Dedifferentiated amniotic fluid mesenchymal stem cell (primary cell): ENCODE measurements around the gene EIF4G1.

Experiments
- DNase-seq: peaks from one replicate; pipeline ENCODE4 v3.0.0-alpha.2; 2016; ENCODE audit errors: extremely low spot score

The EIF4G1 gene

DNA sequence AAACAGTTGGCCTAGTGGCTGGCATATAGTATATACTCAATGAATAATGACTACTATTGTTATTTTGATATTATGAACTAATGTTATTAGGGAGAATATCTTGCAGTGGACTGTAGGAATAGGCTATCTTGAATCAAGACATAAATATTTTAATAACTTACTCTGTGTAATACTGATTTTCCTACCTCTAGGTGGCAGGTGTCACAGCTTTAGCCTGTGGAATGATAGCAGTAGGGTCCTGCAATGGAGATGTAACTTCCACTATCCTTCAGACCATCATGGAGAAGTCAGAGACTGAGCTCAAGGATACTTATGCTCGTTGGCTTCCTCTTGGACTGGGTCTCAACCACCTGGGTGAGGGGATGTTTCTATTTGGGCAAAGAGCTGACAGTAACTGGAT lies 8.8 kb upstream of the EIF4G1 start:
- no peak for DNase-seq

DNA sequence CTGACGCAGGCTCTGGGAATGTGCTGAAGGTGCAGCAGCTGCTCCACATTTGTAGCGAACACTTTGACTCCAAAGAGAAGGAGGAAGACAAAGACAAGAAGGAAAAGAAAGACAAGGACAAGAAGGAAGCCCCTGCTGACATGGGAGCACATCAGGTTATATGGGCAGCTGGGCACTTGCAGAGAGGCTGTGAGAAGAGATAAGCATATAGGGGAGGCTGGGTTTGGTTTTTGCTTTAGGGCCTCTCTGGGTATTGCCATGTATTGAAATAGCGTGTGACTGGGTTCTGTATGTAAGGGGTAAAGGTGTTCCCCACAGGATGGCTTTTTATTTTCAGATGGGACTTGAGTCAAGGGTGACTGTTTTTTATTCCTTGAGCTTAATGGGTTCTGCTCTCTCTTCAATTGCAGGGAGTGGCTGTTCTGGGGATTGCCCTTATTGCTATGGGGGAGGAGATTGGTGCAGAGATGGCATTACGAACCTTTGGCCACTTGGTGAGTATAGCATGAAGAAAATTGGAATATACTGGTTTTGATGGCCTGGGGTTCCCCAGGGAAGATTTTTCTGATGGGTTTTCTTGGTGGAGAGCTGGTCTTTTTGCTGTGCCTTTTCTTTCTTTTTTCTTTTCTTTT lies 7.9 kb upstream of the EIF4G1 start:
- DNase-seq, result no peak

DNA sequence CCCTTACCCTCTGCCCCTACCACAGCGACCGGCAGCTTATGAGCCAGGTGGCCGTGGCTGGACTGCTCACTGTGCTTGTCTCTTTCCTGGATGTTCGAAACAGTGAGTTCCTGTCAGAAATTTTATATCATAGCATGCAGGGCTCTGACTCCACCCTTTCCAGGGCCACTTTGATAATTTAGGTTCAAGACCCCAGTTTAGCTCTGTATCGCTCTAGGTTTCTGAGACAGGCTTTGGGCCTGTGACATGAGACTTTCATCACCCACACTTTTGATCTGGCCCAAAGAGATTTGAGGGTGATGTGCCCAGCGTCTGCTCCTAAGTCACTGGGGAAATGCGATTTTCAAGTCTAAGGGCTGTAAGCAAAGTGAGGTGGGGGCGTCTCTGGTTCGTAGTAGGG lies 6.5 kb upstream of the EIF4G1 start:
- DNase-seq, result no peak

DNA sequence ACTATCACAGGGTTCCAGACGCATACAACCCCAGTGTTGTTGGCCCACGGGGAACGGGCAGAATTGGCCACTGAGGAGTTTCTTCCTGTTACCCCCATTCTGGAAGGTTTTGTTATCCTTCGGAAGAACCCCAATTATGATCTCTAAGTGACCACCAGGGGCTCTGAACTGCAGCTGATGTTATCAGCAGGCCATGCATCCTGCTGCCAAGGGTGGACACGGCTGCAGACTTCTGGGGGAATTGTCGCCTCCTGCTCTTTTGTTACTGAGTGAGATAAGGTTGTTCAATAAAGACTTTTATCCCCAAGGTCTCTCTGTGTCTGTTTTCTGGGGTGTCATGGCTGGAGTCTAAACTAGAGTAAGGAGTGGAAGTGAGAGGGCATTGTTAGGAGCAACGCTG lies 5.7 kb upstream of the EIF4G1 start:
- no peak for DNase-seq

DNA sequence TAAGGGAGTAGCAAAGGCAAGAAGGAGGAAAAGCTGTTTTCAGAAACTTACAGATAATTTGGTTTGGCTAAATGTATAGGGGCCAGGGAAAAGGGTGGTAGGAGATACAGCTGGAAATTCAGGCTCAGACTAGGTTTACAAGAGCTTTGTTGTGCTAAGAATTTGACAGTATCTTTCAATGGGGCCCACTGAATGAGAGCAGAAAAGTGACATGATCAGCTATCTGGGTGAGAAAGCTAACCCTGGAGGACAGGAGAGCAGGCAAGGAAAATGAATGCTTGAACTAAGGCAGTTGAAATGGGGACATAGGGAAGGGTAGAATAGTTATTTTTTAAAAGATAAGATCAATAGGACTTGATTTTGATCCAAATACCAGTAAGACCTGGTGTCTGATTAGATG lies 2.8 kb upstream of the EIF4G1 start:
- no peak for DNase-seq

DNA sequence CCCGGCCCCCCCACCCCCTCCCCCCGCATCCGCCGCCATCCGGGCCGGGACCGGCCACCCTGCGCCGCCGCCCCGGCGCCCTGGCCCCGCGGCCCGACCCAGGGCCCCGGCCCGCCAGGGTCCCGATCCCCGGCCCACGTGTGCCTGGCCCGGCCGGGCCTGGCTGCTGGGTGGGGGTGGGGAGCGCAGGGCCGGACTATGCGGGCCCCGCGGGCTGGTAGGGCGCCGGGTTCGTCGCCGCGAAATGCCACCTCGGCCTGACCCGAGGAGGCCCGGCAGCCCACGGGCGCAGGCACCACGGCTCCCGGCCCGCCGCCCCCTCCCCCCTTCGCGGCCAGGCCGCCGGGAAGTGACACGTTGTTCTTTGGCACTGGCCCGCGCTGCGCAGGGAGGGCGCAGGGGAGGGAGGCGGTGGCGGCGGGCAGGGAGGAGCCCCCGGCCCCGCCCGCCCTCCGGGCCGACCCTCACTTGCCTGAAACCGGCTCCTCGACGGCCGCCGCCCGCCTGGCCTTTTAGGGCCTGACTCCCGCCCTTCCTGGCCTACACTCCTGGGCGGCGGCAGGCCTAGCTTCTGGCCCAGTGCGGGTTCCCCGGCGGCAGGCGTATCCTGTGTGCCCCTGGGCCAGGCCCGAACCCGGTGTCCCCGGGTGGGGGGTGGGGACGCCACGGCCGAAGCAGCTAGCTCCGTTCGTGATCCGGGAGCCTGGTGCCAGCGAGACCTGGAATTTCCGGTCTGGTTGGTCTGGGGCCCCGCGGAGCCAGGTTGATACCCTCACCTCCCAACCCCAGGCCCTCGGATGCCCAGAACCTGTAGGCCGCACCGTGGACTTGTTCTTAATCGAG lies 515 bp downstream of the EIF4G1 start:
- peak; percentile 58 for DNase-seq

DNA sequence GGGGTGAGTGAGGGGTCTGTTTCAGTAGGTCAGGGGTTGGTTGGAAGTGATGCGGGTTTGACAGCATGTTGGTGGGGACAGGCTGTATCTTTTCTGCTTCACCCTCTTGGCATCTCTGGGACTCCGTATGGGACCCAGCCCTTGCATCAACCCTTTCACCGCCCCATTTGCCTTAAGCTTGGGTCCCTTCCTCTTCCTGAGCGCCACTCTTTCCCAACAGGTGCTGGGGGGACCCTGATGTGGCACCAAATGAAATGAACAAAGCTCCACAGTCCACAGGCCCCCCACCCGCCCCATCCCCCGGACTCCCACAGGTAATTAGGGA lies 1.1 kb downstream of the EIF4G1 start:
- no peak for DNase-seq

DNA sequence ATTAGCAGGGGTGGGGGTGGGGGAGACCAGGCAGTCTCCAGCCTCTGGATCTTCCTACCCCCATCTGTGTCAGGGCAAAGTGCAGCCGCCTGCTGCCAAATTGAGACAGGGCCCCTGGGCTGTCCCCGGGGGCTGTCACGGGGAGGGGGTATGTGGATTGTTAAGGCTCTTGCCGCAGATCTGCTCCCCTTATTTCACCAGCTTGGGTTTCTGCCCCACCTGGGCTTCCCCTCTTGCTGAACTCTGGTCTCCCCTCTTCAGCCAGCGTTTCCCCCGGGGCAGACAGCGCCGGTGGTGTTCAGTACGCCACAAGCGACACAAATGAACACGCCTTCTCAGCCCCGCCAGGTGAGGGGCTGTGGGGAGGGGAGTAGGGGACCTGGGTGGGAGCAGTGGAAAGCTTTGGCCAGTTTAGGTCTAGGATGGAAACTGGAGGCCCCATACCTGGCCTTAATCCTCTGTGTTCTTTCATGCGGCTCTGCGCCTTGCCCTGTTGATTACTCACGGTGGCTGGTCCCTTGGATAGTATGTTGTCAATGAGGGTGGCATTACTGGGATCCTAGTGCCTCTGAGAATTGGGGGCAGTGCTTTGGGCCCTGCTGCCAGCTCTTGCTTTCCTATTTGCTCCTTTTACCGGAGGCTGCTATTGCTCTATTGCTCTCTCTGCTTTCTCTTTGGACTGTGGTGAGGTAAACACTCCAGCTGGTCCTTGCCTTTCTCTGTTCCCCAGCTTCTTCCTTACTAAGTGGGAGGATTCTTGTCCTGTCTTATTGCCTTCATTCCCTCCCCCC lies 1.7 kb downstream of the EIF4G1 start:
- DNase-seq, result no peak

DNA sequence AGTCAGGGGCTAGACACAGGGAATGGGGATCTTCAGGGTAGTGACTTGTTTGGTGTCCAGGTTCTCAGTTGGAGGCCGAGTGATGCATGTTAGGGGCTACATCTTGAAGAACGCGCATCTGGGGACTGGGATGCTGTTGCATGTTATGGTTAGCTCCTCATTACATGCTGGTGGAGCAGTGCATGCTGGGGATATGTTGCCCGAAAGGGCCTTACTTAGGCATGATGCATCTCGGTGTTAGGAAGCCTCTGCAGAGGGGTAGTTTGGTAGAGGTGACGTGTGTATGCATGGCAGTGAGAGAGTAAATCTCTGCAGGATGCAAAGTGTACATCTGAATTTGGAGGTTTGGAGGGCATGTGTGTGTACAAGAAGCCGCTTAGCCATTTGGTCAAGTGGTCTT lies 2.4 kb downstream of the EIF4G1 start:
- DNase-seq, result no peak

DNA sequence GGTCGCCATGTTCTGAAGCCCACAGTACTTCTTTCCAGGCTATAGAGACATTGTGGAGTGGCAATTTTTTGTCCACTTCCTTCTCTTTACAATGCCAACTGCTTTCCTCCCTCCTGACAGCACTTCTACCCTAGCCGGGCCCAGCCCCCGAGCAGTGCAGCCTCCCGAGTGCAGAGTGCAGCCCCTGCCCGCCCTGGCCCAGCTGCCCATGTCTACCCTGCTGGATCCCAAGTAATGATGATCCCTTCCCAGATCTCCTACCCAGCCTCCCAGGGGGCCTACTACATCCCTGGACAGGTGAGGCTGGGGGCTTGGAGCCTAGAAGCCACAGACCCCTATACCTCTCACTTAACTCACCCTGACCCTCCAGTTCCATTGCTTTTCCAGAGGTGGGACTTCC lies 2.8 kb downstream of the EIF4G1 start:
- no peak for DNase-seq

DNA sequence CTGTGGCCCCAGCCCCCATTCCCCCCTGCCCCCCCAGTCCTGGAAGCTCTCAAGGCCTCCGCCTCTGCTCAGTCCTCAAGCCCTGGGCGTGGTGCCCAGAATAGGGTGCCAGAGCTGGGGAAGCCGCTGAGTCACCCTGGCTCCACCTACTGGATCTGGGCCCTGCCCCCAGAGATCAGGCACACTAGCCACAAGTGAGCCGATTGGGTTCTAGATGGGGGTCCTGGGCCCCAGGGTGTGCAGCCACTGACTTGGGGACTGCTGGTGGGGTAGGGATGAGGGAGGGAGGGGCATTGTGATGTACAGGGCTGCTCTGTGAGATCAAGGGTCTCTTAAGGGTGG lies 5.7 kb downstream of the EIF4G1 start:
- DNase-seq, result peak; percentile 97

DNA sequence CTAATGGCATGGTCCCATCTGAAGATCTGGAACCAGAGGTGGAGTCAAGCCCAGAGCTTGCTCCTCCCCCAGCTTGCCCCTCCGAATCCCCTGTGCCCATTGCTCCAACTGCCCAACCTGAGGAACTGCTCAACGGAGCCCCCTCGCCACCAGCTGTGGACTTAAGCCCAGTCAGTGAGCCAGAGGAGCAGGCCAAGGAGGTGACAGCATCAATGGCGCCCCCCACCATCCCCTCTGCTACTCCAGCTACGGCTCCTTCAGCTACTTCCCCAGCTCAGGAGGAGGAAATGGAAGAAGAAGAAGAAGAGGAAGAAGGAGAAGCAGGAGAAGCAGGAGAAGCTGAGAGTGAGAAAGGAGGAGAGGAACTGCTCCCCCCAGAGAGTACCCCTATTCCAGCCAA lies 7.3 kb downstream of the EIF4G1 start:
- no peak for DNase-seq

DNA sequence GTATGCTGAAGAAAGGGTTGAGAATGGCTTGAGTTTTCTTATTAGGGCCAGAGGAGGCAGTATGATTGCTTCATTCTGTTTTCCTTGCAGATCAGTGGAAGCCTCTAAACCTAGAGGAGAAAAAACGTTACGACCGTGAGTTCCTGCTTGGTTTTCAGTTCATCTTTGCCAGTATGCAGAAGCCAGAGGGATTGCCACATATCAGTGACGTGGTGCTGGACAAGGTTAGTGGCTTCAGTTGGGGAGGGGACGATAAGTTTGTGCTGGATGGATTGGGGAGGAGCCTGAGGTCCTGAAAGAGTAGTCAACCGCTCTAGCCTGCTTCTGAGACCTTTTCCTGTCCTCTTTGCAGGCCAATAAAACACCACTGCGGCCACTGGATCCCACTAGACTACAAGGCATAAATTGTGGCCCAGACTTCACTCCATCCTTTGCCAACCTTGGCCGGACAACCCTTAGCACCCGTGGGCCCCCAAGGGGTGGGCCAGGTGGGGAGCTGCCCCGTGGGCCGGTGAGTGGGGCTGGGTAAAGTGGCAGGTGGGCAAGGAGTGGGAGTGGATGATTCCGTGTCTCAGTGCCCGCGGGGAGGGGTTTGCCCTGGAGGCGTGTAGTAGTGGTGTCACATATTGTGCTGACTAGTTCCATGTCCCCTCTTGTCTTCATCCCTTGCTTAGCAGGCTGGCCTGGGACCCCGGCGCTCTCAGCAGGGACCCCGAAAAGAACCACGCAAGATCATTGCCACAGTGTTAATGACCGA lies 8.5 kb downstream of the EIF4G1 start:
- DNase-seq, result no peak

DNA sequence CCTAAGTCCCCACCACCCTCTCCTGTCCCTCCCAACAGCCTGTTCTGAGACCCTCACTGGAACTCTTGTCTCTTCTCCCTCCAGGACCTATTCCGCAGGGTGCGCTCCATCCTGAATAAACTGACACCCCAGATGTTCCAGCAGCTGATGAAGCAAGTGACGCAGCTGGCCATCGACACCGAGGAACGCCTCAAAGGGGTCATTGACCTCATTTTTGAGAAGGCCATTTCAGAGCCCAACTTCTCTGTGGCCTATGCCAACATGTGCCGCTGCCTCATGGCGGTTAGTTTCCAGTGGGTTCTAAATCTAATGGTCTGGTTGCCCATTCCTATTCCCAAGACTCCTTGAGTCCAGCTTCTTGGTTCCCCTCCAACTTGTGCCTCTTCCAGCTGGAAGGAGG lies 9.3 kb downstream of the EIF4G1 start:
- no peak for DNase-seq

DNA sequence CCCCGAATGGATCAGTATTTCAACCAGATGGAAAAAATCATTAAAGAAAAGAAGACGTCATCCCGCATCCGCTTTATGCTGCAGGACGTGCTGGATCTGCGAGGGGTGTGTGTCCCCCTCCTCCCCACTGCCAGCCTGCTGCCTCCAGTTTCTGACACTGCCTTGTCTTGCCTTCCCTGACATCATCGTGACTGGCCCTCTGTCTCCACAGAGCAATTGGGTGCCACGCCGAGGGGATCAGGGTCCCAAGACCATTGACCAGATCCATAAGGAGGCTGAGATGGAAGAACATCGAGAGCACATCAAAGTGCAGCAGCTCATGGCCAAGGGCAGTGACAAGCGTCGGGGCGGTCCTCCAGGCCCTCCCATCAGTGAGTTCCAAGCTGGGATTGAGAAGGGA lies 10.9 kb downstream of the EIF4G1 start:
- no peak for DNase-seq

DNA sequence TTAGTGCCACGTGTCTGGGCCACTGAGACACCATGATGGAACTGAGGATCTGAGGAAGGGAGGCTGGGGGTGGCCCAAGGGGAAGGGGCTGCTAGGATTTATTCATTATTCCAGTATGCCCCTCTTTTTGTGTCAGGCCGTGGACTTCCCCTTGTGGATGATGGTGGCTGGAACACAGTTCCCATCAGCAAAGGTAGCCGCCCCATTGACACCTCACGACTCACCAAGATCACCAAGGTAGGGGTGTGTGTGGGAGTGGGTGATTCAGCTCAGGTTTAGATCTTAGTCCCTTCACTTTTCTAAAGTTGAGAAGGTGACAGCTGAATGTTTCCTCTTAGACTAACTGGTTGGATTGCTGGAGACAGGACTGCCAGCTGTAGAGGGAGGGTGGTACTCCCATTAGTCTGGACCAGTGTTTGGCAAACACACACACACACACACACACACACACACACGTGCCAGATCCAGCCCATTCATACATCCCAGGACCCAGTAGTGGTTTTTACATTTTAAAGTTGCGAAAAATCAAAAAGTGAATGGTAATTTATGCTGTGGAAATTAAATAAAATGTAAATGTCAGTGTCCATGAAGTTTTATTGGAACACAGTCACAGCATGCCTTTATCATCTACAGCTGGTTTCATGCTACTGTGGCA lies 11.4 kb downstream of the EIF4G1 start:
- no peak for DNase-seq

DNA sequence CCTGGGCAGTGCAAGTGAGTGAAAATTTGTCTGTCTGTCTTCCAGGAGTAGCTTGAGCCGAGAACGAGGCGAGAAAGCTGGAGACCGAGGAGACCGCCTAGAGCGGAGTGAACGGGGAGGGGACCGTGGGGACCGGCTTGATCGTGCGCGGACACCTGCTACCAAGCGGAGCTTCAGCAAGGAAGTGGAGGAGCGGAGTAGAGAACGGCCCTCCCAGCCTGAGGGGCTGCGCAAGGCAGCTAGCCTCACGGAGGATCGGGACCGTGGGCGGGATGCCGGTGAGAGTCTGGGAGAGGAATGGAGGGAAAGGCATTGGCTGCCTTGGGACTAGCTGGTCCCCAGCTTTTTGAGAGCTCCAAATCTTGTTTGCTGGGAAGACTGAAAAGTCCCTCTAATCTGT lies 12.8 kb downstream of the EIF4G1 start:
- no peak for DNase-seq

DNA sequence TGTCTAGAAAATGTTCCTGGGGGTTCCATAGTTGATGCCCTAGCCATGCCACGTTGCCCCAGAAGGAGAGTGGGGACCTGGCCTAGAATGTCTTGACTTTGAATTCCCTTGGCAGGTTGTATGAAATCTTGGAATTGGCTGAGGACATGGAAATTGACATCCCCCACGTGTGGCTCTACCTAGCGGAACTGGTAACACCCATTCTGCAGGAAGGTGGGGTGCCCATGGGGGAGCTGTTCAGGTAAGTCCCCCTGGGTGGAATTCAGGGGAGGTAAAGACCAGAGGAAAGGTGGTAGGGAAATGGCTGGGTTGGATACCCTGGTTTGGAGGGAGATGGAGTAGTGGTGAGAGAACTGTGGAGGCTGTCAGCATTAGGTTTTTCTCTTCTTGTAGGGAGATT lies 14.1 kb downstream of the EIF4G1 start:
- no peak for DNase-seq

DNA sequence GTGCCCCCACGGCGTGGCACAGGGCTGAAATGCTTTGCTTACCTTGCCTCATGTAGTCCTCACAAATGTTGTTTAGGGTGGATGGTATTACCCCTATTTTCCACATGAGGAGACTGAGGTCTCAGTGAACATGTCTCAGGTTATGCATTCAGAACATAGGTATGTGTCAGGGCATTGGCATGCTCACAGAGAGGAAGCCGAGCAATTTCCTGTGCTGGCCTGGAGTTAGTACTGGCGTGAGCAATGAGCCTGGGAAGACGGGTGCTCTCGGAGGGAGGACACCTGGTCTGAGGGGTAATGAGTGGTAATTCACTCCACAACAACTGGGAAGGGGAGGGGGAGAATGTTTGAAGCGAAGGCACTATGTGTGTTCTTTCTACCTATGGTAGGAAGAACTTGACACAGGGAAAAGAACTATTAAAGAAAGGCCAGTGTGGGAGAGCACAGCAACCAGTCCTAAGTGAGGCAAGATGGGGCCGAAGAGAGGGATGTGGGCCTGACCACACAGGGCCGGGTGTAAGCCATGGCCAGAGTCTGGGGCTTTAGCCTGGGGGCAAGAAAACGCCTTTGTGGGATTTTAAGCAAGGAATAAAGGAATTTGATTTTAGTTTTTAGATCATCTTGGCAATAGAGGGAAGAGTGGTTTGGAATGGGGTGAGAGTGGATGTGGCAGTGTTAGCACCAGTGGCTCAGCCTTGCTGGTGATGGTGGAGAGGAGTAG lies 18.1 kb downstream of the EIF4G1 start:
- peak; percentile 65 for DNase-seq

DNA sequence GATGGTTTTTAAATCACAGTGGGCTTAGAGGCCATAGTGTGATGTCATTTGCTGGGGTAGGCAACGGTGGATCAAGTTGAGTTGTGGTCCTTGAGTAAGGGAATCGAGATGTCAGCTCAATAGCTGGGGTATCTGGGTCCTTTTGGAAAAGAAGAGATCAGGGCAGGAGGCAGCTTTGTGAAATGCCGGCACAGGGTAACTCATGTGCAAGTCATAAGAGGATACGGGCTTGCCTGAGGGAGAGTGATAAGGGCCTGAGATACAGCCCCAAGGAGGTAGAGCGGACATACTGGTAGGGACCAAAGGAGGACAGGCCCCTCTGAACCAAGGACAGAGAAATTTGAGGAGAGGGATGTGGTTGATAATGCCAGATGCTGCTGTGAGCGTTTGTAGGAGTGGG lies 18.8 kb downstream of the EIF4G1 start:
- no peak for DNase-seq

DNA sequence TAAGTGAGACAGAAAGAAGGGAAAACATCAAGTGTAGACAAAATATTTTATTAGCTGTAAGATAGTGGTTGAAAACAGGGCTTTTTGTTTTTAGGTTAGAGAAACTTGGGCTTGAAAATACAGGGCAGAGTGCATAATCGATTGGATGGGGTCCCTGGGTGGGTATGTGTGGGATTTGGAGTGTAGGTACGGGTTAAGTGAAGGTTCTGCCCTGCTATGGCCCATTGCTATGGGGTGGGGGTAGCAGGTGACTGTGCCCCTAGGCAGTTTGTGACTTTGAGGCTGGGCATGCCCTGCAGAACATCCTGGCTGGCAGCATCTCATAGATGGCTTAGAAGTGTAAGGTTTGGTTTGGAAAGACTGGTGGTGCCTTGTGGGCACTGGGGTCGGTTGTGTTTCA lies 19.3 kb downstream of the EIF4G1 start:
- DNase-seq, result no peak
